H1 (cell line): ENCODE measurements around the gene SPATS2L. TPM values are rescaled to one million over a fixed set of nuclear protein-coding genes. Genes with fewer than 3 reads are reported as not detected.
A peak's percentile ranks its signal among the peaks of the same experiment; 100 is the strongest.

Source experiments
- ATF2 ChIP-seq: IDR thresholded peaks from 2 replicates; pipeline ENCODE4 v1.6.1; 2012; ENCODE audit warnings: low read length, inconsistent platforms
- CBX8 ChIP-seq: fragments of 300-800, 300-1000 bp; sonication (generic); IDR thresholded peaks from 2 replicates; pipeline ENCODE4 v1.7.1; 2016; ENCODE audit warnings: low read depth, low read length, borderline replicate concordance
- E2F6 ChIP-seq: IDR thresholded peaks from 2 replicates; pipeline ENCODE4 v1.6.1; 2012; ENCODE audit warnings: inconsistent platforms
- EZH2 ChIP-seq: fragments of 200-600 bp; sonication (generic); IDR thresholded peaks from 2 replicates; pipeline ENCODE4 v1.7.1; 2012; ENCODE audit warnings: low read depth, mild to moderate bottlenecking, moderate library complexity, low read length, inconsistent platforms; ENCODE audit not compliant: severe bottlenecking
- GABPA ChIP-seq: IDR thresholded peaks from 2 replicates; pipeline ENCODE4 v1.6.1; 2011; ENCODE audit warnings: mild to moderate bottlenecking, low read length, moderate library complexity, borderline replicate concordance; ENCODE audit not compliant: insufficient read depth
- MAFK ChIP-seq: IDR thresholded peaks from 2 replicates; pipeline ENCODE4 v1.6.1; 2012; ENCODE audit warnings: low read depth, mild to moderate bottlenecking, improper control_type of control experiment, low read length
- NRF1 ChIP-seq: IDR thresholded peaks from 2 replicates; pipeline ENCODE4 v1.6.1; 2011; ENCODE audit warnings: mild to moderate bottlenecking, low read depth, low read length, improper control_type of control experiment
- POLR2AphosphoS5 ChIP-seq: IDR thresholded peaks from 2 replicates; pipeline ENCODE4 v1.6.1; 2011; ENCODE audit warnings: low read depth, low read length
- SIRT6 ChIP-seq: IDR thresholded peaks from one replicate; pipeline ENCODE4 v1.7.1; 2012; ENCODE audit warnings: low read length, inconsistent platforms
- SIX5 ChIP-seq: IDR thresholded peaks from 2 replicates; pipeline ENCODE4 v1.6.1; 2011; ENCODE audit warnings: mild to moderate bottlenecking, low read depth, low read length
- SP1 ChIP-seq: IDR thresholded peaks from 2 replicates; pipeline ENCODE4 v1.6.1; 2011; ENCODE audit warnings: low read depth, low read length
- SP2 ChIP-seq: IDR thresholded peaks from 2 replicates; pipeline ENCODE4 v1.6.1; 2012; ENCODE audit warnings: mild to moderate bottlenecking, low read length, inconsistent platforms
- SRF ChIP-seq: IDR thresholded peaks from 2 replicates; pipeline ENCODE4 v1.6.1; 2011; ENCODE audit warnings: mild to moderate bottlenecking, low read depth, low read length, moderate library complexity
- SUZ12 ChIP-seq: fragments of 200-600 bp; sonication (generic); IDR thresholded peaks from 2 replicates; pipeline ENCODE4 v1.6.1; 2012; ENCODE audit warnings: mild to moderate bottlenecking, inconsistent platforms, low read length, moderate library complexity, mixed read lengths
- TAF7 ChIP-seq: optimal IDR thresholded peaks from 2 replicates; pipeline ENCODE3; 2011; ENCODE audit warnings: low read depth, mild to moderate bottlenecking, inconsistent platforms, low read length, moderate library complexity, borderline replicate concordance
- TBP ChIP-seq: IDR thresholded peaks from 2 replicates; pipeline ENCODE4 v1.6.1; 2011; ENCODE audit warnings: low read depth, low read length, improper control_type of control experiment
- TEAD4 ChIP-seq: IDR thresholded peaks from 2 replicates; pipeline ENCODE4 v1.6.1; 2012; ENCODE audit warnings: low read depth, low read length, inconsistent platforms, mixed read lengths
- polyA plus RNA-seq, 7 experiments: library from polyadenylated mRNA; depleted of rRNA in 3 of 7; stranded (reverse) in 5 of 7; unstranded in 2 of 7; fragments of >200 nt in 5 of 7; fragments of 200-250 nt in 2 of 7; gene quantifications; 1 replicate in 5 of 7; 2 replicates in 1 of 7; 4 replicates in 1 of 7; pipeline versions ENCODE4 v1.2.1 to v1.2.3, GENCODE V29; 2011 to 2013; ENCODE audit warnings: missing spikeins in 2 of 7, mixed read lengths in 2 of 7
- total RNA-seq: library from RNA; stranded (reverse); fragmentation: NEBNext Ultra II Directional; extraction: Animal tissue kit (Norgen Biotek cat#: 25700); gene quantifications from 2 replicates; pipeline ENCODE4 v1.2.1, GENCODE V29; 2021

Gene SPATS2L
- total and polyA plus RNA-seq, 2 of the 8 experiments (the other 6 are each of a cell fraction or from before 2014, with no cell fraction given), result 67.3 to 189 TPM

GRCh38 chr2:200306931-200307723 lies 634 bp downstream of the SPATS2L start (continued):
- TF ChIP-seq ATF2 (no peak), SIX5 (no peak), MAFK (no peak), TBP (no peak; the same call in 1 of the 2 replicates), SRF (no peak), SP2 (no peak), NRF1 (no peak), TEAD4 (no peak), GABPA (no peak), SIRT6 (no peak), CBX8 (no peak), POLR2AphosphoS5 (no peak; the same call in 1 of the 2 replicates), E2F6 (no peak; the same call in 1 of the 2 replicates), TAF7 (peak; percentile 54), SUZ12 (no peak), EZH2 (no peak), SP1 (no peak)
